Measurements from ENCODE around the gene EMC8. TPM values are rescaled to one million over a fixed set of nuclear protein-coding genes. Genes with fewer than 3 reads are reported as not detected.

EMC8 gene
- total RNA-seq, 4 donors from 2014 or later: 14.1 to 63.1 (median 21.8) TPM

GRCh38 chr16:85838876-85839585 lies 39.7 kb upstream of the EMC8 start:
- TF ChIP-seq CTCF (IDR thresholded peaks at IDR 0.05; ENCODE audit: low read depth): no peak

GRCh38 chr16:85838381-85838780 lies 39.0 kb upstream of the EMC8 start:
- TF ChIP-seq CTCF (IDR thresholded peaks at IDR 0.05; ENCODE audit: low read depth): no peak

- TF ChIP-seq CTCF (IDR thresholded peaks at IDR 0.05; ENCODE audit: low read depth): no peak
Measured at GRCh38 chr16:85836706-85837582, 37.6 kb upstream of the EMC8 start.

- no peak for TF ChIP-seq CTCF (IDR thresholded peaks at IDR 0.05; ENCODE audit: low read depth)
Measured at GRCh38 chr16:85835956-85836705, 36.8 kb upstream of the EMC8 start.

GRCh38 chr16:85835227-85835751 lies 35.9 kb upstream of the EMC8 start:
- TF ChIP-seq CTCF (IDR thresholded peaks at IDR 0.05; ENCODE audit: low read depth): no peak

- no peak for TF ChIP-seq CTCF (IDR thresholded peaks at IDR 0.05; ENCODE audit: low read depth)
Measured at GRCh38 chr16:85834741-85835140, 35.4 kb upstream of the EMC8 start.

Measured in subcutaneous adipose tissue (tissue), 4 donors.